Spinal cord (tissue), 10 donors: Measurements from ENCODE around the gene SERPINB6. TPM values are rescaled to one million over a fixed set of nuclear protein-coding genes. Genes with fewer than 3 reads are reported as not detected.
"Not testable (repeated sequence)": the region's sequence is repeated elsewhere in the genome, so short reads cannot be mapped to it uniquely, and the experiment has no call there.

Experiments used
- DNase-seq, 6 donors: peaks; one replicate each; pipeline versions ENCODE4 v3.0.0 to v3.0.0-alpha.2; 2013 to 2015; ENCODE audit warnings: low spot score in 6 of 6, low read depth in 4 of 6
- H3K27ac ChIP-seq: one replicate; pipeline ENCODE4 v1.5.1; 2013; ENCODE audit warnings: low read depth, low read length, control low read depth
- H3K27me3 ChIP-seq: one replicate; pipeline ENCODE4 v1.6.1; 2013; ENCODE audit warnings: low read length; ENCODE audit not compliant: control insufficient read depth, insufficient read depth
- H3K36me3 ChIP-seq: one replicate; pipeline ENCODE4 v1.6.1; 2013; ENCODE audit warnings: low read length; ENCODE audit not compliant: control insufficient read depth, insufficient read depth
- H3K4me1 ChIP-seq: one replicate; pipeline ENCODE4 v1.6.1; 2013; ENCODE audit warnings: low read length; ENCODE audit not compliant: control insufficient read depth, insufficient read depth
- H3K4me3 ChIP-seq: one replicate; pipeline ENCODE4 v1.5.1; 2013; ENCODE audit warnings: low read depth, low read length, control low read depth
- H3K9me3 ChIP-seq: one replicate; pipeline ENCODE4 v1.6.1; 2013; ENCODE audit warnings: low read length; ENCODE audit not compliant: control insufficient read depth, insufficient read depth
- WGBS: methylation state at CpG from one replicate; pipeline ENCODE4 v1.1.5; 2013; ENCODE audit warnings: missing lambda C conversion rate; ENCODE audit not compliant: insufficient coverage; 5-methylcytosine and 5-hydroxymethylcytosine counted together
- polyA plus RNA-seq, 2 donors: library from polyadenylated mRNA; unstranded; fragments of 120-200 nt; gene quantifications; one replicate each; pipeline ENCODE4 v1.2.1, GENCODE V29; 2013; ENCODE audit not compliant: insufficient read length in 2 of 2
- total RNA-seq, 2 donors: library from RNA; depleted of rRNA in 1 of 2; stranded (reverse); fragments of 120-200 nt in 1 of 2; fragments of >200 nt in 1 of 2; gene quantifications; one replicate each; pipeline versions ENCODE4 v1.2.3 to v1.2.4, GENCODE V29; 2013 to 2014
- donor health status: healthy.

SERPINB6 gene
- total and polyA plus RNA-seq, 4 donors, result 43.1 to 82.5 (median 76.8) TPM

DNA sequence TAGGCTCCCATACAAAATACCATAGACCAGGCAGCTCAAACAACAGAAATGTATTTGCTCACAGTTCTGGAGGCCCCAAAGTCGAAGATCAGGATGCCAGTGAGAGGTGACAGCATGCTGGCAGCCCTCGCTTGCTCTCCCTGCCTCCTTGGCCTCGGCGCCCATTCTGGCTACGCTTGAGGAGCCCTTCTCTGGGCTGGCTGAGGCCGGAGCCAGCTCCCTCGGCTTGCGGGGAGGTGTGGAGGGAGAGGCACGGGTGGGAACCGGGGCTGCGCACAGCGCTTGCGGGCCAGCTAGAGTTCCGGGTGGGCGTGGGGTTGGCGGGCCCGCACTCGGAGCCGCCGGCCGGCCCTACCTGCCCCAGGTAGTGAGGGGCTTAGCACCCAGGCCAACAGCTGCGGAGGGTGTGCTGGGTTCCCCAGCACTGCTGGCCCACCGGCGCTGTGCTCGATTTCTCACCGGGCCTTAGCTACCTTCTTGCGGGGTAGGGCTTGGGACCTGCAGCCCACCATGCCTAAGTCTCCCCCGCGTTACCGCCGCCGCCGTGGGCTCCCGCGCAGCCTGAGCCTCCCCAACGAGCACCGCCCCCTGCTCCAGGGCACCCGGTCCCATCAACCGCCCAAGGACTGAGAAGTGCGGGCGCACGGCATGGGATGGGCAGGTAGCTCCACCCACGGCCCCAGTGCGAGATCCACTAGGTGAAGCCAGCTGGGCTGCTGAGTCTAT is 35.6 kb downstream of the SERPINB6 start:
- Histone ChIP-seq H3K9me3 (no peaks in the 10 kb centered on the region), H3K36me3 (no peaks in the 10 kb centered on the region), H3K4me1 (peaks cover 5% of the 10 kb centered on the region), H3K4me3 (no peak overlapping the region), H3K27ac (no peak overlapping the region), H3K27me3 (no peaks in the 10 kb centered on the region)
- 95% methylated on average over 44 of the region's 44 CpGs for WGBS
- no peak for DNase-seq

DNA sequence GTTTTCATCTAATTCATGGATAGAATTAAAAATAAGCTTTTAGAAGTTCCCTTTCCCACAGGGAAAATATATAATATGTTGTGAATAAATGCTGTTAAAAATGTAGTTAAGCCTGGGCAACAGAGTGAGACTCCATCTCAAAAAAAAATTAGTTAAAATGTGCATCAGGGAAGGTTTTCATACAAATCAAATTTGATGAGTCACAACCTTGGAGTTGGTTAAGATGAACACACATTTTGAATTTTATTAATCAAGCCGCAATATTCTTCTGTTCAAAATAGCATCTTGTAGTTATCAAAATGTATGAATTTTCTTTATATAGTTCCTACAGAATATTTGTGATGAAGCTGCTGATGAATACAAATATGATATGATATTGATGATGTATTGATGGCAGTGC is 37.3 kb downstream of the SERPINB6 start:
- Histone ChIP-seq H3K36me3 (no peaks in the 10 kb centered on the region), H3K4me1 (peaks cover 5% of the 10 kb centered on the region), H3K27me3 (no peaks in the 10 kb centered on the region), H3K9me3 (no peaks in the 10 kb centered on the region), H3K4me3 (no peak overlapping the region), H3K27ac (no peak overlapping the region)
- no peak for DNase-seq
- WGBS, result no CpG with 5 or more reads among the region's 1 CpG

GRCh38 chr6:2932911-2933310 is 38.5 kb downstream of the SERPINB6 start:
- 93% methylated on average over 11 of the region's 11 CpGs for WGBS
- not testable (repeated sequence) for H3K27me3 ChIP-seq, H3K9me3 ChIP-seq, H3K36me3 ChIP-seq, DNase-seq, H3K4me1 ChIP-seq, H3K27ac ChIP-seq, H3K4me3 ChIP-seq

- H3K27ac ChIP-seq, result no peak overlapping the region
- H3K4me1 ChIP-seq, result peaks cover 5% of the 10 kb centered on the region
- H3K4me3 ChIP-seq, result no peak overlapping the region
- DNase-seq, result peak; percentile 62 to 94 (median 73)
- H3K36me3 ChIP-seq, result no peaks in the 10 kb centered on the region
- WGBS, result 21% methylated on average over 8 of the region's 11 CpGs
- H3K27me3 ChIP-seq, result no peaks in the 10 kb centered on the region
- no peaks in the 10 kb centered on the region for H3K9me3 ChIP-seq
Measured at GRCh38 chr6:2931970-2932748, 39.2 kb downstream of the SERPINB6 start.

- H3K4me3 ChIP-seq, result no peak overlapping the region
- H3K27ac ChIP-seq, result no peak overlapping the region
- H3K36me3 ChIP-seq, result no peaks in the 10 kb centered on the region
- WGBS, result 89% methylated on average over 5 of the region's 8 CpGs
- H3K4me1 ChIP-seq, result peaks cover 5% of the 10 kb centered on the region
- no peaks in the 10 kb centered on the region for H3K27me3 ChIP-seq
- DNase-seq, result no peak
- no peaks in the 10 kb centered on the region for H3K9me3 ChIP-seq
Measured at GRCh38 chr6:2931055-2931454, 40.3 kb downstream of the SERPINB6 start.

DNA sequence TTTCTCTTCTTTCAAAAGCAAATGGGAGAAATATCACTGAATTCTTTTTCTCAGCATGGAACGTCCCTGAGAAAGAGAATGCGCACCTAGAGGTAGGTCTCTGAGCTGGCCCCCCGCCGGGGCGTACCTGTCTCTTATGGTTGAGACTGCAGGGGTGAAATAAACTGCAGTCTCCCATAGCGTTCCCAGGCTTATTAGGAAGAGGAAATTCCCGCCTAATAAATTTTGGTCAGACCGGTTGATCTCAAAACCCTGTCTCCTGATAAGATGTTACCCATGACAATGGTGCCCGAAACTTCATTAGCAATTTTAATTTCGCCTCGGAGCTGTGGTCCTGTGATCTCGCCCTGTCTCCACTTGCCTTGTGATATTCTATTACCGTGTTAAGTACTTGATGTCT is 43.4 kb downstream of the SERPINB6 start:
- not testable (repeated sequence) for DNase-seq, H3K4me3 ChIP-seq, H3K36me3 ChIP-seq, H3K4me1 ChIP-seq, H3K27me3 ChIP-seq, H3K27ac ChIP-seq, H3K9me3 ChIP-seq
- WGBS, result 45% methylated on average over 10 of the region's 13 CpGs

DNA sequence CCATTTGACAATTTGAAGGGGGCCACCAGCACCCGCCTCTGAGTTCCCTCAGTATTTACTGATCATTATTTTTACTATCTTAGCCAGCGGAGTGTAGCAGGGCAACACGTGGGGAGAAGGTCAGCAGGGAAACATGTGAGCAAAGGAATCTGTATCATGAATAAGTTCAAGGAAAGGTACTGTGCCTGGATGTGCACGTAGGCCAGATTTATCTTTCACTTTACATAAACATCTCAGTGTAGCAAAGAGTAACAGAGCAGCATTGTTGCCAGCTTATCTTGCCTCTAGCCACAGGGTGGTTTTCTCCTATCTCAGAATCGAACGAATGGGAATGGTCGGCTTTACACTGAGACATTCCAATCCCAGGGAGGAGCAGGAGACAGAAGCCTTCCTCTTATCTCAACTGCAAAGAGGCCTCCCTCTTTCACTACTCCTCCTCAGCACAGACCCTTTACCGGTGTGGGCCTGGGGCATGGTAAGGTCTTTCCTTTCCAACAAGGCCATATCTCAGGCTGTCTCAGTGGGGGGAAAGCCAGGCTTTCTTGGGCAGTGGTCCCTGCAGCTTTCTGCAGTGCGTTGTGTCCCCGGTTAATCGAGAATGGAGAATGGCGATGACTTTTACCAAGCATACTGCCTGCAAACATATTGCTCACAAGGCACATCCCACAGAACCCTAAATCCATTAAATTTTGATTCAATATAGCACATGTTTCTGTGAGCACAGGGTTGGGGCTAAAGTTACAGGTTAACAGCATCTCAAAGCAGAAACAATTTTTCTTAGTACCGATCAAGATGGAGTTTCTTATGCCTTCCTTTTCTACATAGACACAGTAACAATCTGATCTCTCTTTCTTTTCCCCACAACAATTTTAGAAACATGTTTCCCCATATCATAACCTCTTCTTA is 45.3 kb downstream of the SERPINB6 start:
- WGBS, result 55% methylated on average over 8 of the region's 13 CpGs
- DNase-seq, result peak in 1 of 6 donors; percentile 22
- not testable (repeated sequence) for H3K27me3 ChIP-seq, H3K4me1 ChIP-seq, H3K9me3 ChIP-seq, H3K36me3 ChIP-seq, H3K27ac ChIP-seq, H3K4me3 ChIP-seq

- no peak overlapping the region for H3K27ac ChIP-seq
- peaks cover 2% of the 10 kb centered on the region for H3K4me1 ChIP-seq
- 56% methylated on average over 2 of the region's 4 CpGs for WGBS
- DNase-seq, result no peak
- H3K36me3 ChIP-seq, result no peaks in the 10 kb centered on the region
- H3K27me3 ChIP-seq, result no peaks in the 10 kb centered on the region
- no peaks in the 10 kb centered on the region for H3K9me3 ChIP-seq
- H3K4me3 ChIP-seq, result no peak overlapping the region
Measured at GRCh38 chr6:2921520-2922115, 49.7 kb downstream of the SERPINB6 start.

- Histone ChIP-seq H3K36me3 (no peaks in the 10 kb centered on the region), H3K27me3 (no peaks in the 10 kb centered on the region), H3K4me1 (peaks cover 4% of the 10 kb centered on the region), H3K4me3 (no peak overlapping the region), H3K27ac (no peak overlapping the region), H3K9me3 (no peaks in the 10 kb centered on the region)
- DNase-seq, result no peak
- WGBS, result 95% methylated on average over 14 of the region's 14 CpGs
Measured at GRCh38 chr6:2920671-2921112, 50.7 kb downstream of the SERPINB6 start.
